Parathyroid adenoma (tissue), 2 donors: ENCODE measurements around the gene TIMM10B.

Source experiments
- H2AFZ ChIP-seq: fragments of 300-600 bp; sonication (generic); one replicate; pipeline ENCODE4 v1.7.0; 2017; ENCODE audit warnings: antibody characterized with exemption, mild to moderate bottlenecking
- H3K27ac ChIP-seq: fragments of 300-600 bp; sonication (generic); one replicate; pipeline ENCODE4 v1.7.0; 2017
- H3K27me3 ChIP-seq: fragments of 300-600 bp; sonication (generic); one replicate; pipeline ENCODE4 v1.7.0; 2017; ENCODE audit warnings: low read length; ENCODE audit not compliant: control insufficient read depth, insufficient read depth
- H3K36me3 ChIP-seq: fragments of 300-600 bp; sonication (generic); one replicate; pipeline ENCODE4 v1.7.0; 2017; ENCODE audit warnings: low read length; ENCODE audit not compliant: control insufficient read depth, insufficient read depth
- H3K4me1 ChIP-seq: fragments of 300-600 bp; sonication (generic); one replicate; pipeline ENCODE4 v1.7.0; 2017; ENCODE audit warnings: control low read depth
- H3K4me2 ChIP-seq: fragments of 300-600 bp; sonication (generic); one replicate; pipeline ENCODE4 v1.7.0; 2017; ENCODE audit warnings: low read length
- H3K4me3 ChIP-seq: fragments of 300-600 bp; sonication (generic); one replicate; pipeline ENCODE4 v1.7.0; 2017; ENCODE audit warnings: low read depth, low read length
- H3K79me2 ChIP-seq: fragments of 300-600 bp; sonication (generic); one replicate; pipeline ENCODE4 v1.7.0; 2017; ENCODE audit warnings: control low read depth
- H3K9ac ChIP-seq: fragments of 300-600 bp; sonication (generic); one replicate; pipeline ENCODE4 v1.7.0; 2017; ENCODE audit warnings: mild to moderate bottlenecking
- H3K9me3 ChIP-seq: fragments of 300-600 bp; sonication (generic); one replicate; pipeline ENCODE4 v1.7.0; 2017; ENCODE audit warnings: low read length; ENCODE audit not compliant: control insufficient read depth
- CTCF ChIP-seq: fragments of 300-600 bp; sonication (generic); IDR thresholded peaks from one replicate; pipeline ENCODE4 v1.7.0; 2017; ENCODE audit warnings: antibody characterized with exemption, mild to moderate bottlenecking
- donor health status: primary hyperparathyroidism.

TIMM10B gene

DNA sequence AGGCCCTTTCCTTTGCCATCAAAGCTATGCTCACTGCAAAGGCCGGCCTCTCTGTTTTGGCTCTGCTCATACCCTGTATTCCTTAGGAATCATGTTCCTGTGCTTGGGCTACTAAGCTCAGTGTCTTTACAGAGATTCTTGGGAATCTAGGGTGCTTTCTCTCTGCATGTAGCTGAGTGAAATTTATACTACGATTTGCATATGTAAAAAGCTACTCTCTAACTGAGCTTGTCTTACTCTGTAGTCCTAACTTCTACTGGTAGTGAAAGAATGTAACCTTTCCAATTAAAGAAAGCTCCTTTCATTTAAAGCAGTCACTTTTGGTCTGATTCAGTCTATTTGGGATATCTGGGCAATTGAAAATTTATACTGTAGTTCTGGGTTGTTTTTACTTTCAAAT, 48.0 kb downstream of the TIMM10B start:
- TF ChIP-seq CTCF, result no peak
- Histone ChIP-seq H3K4me2 (no peak overlapping the region), H3K36me3 (no peaks in the 10 kb centered on the region), H3K4me3 (no peak overlapping the region), H3K27ac (no peak overlapping the region), H3K9me3 (no peaks in the 10 kb centered on the region), H2AFZ (no peak overlapping the region), H3K79me2 (no peaks in the 10 kb centered on the region), H3K9ac (no peak overlapping the region), H3K27me3 (no peaks in the 10 kb centered on the region), H3K4me1 (no peaks in the 10 kb centered on the region)

DNA sequence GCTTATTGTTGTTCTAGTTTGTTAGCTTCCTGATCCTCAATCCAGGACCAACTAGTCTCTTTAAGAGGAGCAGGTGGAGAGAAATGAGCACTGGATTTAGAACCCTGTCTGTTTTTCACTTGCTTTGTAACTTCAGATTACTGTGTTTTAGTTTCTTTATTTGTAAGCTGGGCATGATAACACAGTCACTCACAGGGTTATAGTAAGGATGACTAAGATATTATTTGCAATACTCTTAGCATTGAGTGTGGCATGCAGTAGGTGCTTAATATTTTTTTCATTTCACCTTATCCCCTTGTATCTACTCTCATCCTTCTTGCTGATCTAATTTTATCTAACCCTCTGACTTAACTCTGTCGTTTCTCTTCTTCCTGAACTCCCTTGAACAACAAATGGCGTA, 49.5 kb downstream of the TIMM10B start:
- no peak for TF ChIP-seq CTCF
- H3K4me3 ChIP-seq, result no peak overlapping the region
- no peak overlapping the region for H2AFZ ChIP-seq
- no peak overlapping the region for H3K9ac ChIP-seq
- no peaks in the 10 kb centered on the region for H3K79me2 ChIP-seq
- H3K4me2 ChIP-seq, result no peak overlapping the region
- H3K4me1 ChIP-seq, result no peaks in the 10 kb centered on the region
- no peaks in the 10 kb centered on the region for H3K27me3 ChIP-seq
- H3K36me3 ChIP-seq, result no peaks in the 10 kb centered on the region
- no peaks in the 10 kb centered on the region for H3K9me3 ChIP-seq
- no peak overlapping the region for H3K27ac ChIP-seq

DNA sequence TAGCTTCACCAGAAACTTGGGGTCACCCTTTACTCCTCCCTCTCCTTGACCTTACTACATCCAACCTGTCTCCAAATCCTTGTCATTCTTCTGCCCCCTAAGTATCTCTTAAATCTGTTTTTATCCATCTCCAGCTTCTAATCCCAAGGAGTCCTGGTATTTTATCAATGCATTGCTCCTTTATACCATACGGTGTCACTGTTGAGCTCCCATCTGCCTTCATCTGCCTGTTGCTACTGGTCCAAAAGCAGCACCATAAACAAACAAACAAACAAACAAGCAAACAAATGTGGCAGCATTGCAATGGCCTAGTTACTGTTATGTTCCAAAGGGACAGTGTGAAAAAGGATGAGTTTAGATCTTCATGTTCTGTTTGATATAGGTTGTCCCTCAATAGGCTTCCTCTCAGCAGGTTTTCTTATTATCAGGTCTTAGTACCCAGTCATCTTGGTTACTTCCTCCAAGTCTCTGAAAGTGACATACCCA, 50.0 kb downstream of the TIMM10B start:
- H3K4me3 ChIP-seq, result no peak overlapping the region
- no peaks in the 10 kb centered on the region for H3K36me3 ChIP-seq
- H3K79me2 ChIP-seq, result no peaks in the 10 kb centered on the region
- H3K9me3 ChIP-seq, result no peaks in the 10 kb centered on the region
- no peaks in the 10 kb centered on the region for H3K4me1 ChIP-seq
- peak; percentile 65 for TF ChIP-seq CTCF
- H3K9ac ChIP-seq, result no peak overlapping the region
- H2AFZ ChIP-seq, result no peak overlapping the region
- no peak overlapping the region for H3K27ac ChIP-seq
- no peak overlapping the region for H3K4me2 ChIP-seq
- H3K27me3 ChIP-seq, result no peaks in the 10 kb centered on the region
